Liver (tissue), 3 donors: ENCODE data around the gene ARMC12.

Source experiments
- EGR1 ChIP-seq, 2 donors: IDR thresholded peaks; 2 replicates each; pipeline ENCODE4 v1.6.1; 2016 to 2018; ENCODE audit warnings: antibody characterized with exemption in 2 of 2, low read depth in 2 of 2
- GABPA ChIP-seq, 2 donors: IDR thresholded peaks in 1 of 2; conservative IDR thresholded peaks in 1 of 2; 2 replicates each; pipeline ENCODE4 v1.6.1; 2016; ENCODE audit warnings: antibody characterized with exemption in 2 of 2, mild to moderate bottlenecking in 1 of 2, moderate library complexity in 1 of 2
- HNF4G ChIP-seq: IDR thresholded peaks from 2 replicates; pipeline ENCODE4 v1.6.1; 2016; ENCODE audit warnings: antibody characterized with exemption
- JUND ChIP-seq, 2 donors: IDR thresholded peaks; 2 replicates each; pipeline ENCODE4 v1.6.1; 2016; ENCODE audit warnings: antibody characterized with exemption in 2 of 2
- RAD21 ChIP-seq, 2 donors: IDR thresholded peaks; 2 replicates each; pipeline ENCODE4 v1.6.1; 2016; ENCODE audit warnings: antibody characterized with exemption in 2 of 2, mild to moderate bottlenecking in 2 of 2
- TAF1 ChIP-seq: conservative IDR thresholded peaks from 2 replicates; pipeline ENCODE4 v1.6.1; 2016; ENCODE audit warnings: antibody characterized with exemption, mild to moderate bottlenecking
- YY1 ChIP-seq: IDR thresholded peaks from 2 replicates; pipeline ENCODE4 v1.6.1; 2016; ENCODE audit warnings: antibody characterized with exemption, mild to moderate bottlenecking
- TF ChIP-seq, protein P1 (sequence below): fragments of 150-350 bp; IDR thresholded peaks from 2 replicates; pipeline ENCODE4 v1.5.1; 2017; ENCODE audit warnings: improper control_type of control experiment, low read depth, low read length; ENCODE audit not compliant: missing input control
- TF ChIP-seq, protein P2 (sequence below): IDR thresholded peaks from 2 replicates; pipeline ENCODE4 v1.6.1; 2016; ENCODE audit warnings: antibody characterized with exemption, mild to moderate bottlenecking
- TF ChIP-seq, protein P3 (sequence below): IDR thresholded peaks from 2 replicates; pipeline ENCODE4 v1.6.1; 2016; ENCODE audit warnings: antibody characterized with exemption
- donor health status: healthy.
- donor health status: healthy.

DNA sequence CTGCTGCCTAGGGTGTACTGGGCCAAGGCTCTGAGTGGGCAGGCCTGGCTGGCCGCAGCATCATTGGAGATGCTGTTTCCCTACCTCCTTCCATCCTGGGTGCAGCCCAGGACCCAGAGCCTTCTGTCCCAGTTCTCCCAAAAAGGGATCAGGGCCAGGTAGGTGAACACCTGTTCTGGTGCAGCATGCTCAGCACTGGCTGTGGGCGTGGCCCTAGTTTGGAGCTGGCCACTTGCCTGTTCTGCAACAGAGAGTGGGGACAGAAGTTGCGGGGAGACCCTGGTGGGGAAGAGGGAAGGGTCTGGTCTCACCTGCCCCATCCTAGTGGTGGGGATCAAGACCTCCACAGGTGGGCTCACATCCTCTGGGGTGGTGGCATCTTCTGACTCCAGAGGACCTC is 1.4 kb upstream of the ARMC12 start:
- TF ChIP-seq, protein P1, sequence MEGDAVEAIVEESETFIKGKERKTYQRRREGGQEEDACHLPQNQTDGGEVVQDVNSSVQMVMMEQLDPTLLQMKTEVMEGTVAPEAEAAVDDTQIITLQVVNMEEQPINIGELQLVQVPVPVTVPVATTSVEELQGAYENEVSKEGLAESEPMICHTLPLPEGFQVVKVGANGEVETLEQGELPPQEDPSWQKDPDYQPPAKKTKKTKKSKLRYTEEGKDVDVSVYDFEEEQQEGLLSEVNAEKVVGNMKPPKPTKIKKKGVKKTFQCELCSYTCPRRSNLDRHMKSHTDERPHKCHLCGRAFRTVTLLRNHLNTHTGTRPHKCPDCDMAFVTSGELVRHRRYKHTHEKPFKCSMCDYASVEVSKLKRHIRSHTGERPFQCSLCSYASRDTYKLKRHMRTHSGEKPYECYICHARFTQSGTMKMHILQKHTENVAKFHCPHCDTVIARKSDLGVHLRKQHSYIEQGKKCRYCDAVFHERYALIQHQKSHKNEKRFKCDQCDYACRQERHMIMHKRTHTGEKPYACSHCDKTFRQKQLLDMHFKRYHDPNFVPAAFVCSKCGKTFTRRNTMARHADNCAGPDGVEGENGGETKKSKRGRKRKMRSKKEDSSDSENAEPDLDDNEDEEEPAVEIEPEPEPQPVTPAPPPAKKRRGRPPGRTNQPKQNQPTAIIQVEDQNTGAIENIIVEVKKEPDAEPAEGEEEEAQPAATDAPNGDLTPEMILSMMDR = no peak
- TF ChIP-seq JUND (IDR thresholded peaks at IDR 0.05) (no peak), EGR1 (IDR thresholded peaks at IDR 0.05; ENCODE audit: low read depth in 2 of 2) (no peak), YY1 (no peak), RAD21 (IDR thresholded peaks at IDR 0.05) (no peak), GABPA (IDR thresholded peaks at IDR 0.05 in 1 of 2, conservative IDR thresholded peaks at IDR 0.05 in 1 of 2) (no peak), TAF1 (no peak), HNF4G (no peak)
- TF ChIP-seq, protein P2, sequence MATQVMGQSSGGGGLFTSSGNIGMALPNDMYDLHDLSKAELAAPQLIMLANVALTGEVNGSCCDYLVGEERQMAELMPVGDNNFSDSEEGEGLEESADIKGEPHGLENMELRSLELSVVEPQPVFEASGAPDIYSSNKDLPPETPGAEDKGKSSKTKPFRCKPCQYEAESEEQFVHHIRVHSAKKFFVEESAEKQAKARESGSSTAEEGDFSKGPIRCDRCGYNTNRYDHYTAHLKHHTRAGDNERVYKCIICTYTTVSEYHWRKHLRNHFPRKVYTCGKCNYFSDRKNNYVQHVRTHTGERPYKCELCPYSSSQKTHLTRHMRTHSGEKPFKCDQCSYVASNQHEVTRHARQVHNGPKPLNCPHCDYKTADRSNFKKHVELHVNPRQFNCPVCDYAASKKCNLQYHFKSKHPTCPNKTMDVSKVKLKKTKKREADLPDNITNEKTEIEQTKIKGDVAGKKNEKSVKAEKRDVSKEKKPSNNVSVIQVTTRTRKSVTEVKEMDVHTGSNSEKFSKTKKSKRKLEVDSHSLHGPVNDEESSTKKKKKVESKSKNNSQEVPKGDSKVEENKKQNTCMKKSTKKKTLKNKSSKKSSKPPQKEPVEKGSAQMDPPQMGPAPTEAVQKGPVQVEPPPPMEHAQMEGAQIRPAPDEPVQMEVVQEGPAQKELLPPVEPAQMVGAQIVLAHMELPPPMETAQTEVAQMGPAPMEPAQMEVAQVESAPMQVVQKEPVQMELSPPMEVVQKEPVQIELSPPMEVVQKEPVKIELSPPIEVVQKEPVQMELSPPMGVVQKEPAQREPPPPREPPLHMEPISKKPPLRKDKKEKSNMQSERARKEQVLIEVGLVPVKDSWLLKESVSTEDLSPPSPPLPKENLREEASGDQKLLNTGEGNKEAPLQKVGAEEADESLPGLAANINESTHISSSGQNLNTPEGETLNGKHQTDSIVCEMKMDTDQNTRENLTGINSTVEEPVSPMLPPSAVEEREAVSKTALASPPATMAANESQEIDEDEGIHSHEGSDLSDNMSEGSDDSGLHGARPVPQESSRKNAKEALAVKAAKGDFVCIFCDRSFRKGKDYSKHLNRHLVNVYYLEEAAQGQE = no peak
- TF ChIP-seq, protein P3, sequence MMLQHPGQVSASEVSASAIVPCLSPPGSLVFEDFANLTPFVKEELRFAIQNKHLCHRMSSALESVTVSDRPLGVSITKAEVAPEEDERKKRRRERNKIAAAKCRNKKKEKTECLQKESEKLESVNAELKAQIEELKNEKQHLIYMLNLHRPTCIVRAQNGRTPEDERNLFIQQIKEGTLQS = no peak
